GM12801 (cell line): Measurements from ENCODE around the gene PKD1.
"Not testable (repeated sequence)": the region's sequence is repeated elsewhere in the genome, so short reads cannot be mapped to it uniquely, and the experiment has no call there.

Source experiments
- CTCF ChIP-seq: IDR thresholded peaks from one replicate; pipeline ENCODE4 v1.5.1; 2011; ENCODE audit warnings: control low read depth; ENCODE audit not compliant: insufficient read length; ENCODE audit errors: extremely low read depth

PKD1 gene

GRCh38 chr16:2135770-2136490, at the start of gene PKD1:
TSS of gene PKD1 (minus strand) at chr16:2135898. CDS start at chr16:2135689, 209 bp downstream.
- TF ChIP-seq CTCF, result not testable (repeated sequence)

GRCh38 chr16:2184962-2185361, 49.3 kb upstream of the PKD1 start:
- no peak for TF ChIP-seq CTCF

GRCh38 chr16:2184346-2184745, 48.6 kb upstream of the PKD1 start:
- no peak for TF ChIP-seq CTCF

GRCh38 chr16:2183671-2184070, 48.0 kb upstream of the PKD1 start:
- TF ChIP-seq CTCF, result no peak

GRCh38 chr16:2181952-2182351, 46.3 kb upstream of the PKD1 start:
- no peak for TF ChIP-seq CTCF

- no peak for TF ChIP-seq CTCF
These were observed 45.5 kb upstream of the PKD1 start for GRCh38 chr16:2180962-2181923.

- no peak for TF ChIP-seq CTCF
These were observed 44.8 kb upstream of the PKD1 start for GRCh38 chr16:2180461-2180860.
